GM19023 (cell line): Measurements from ENCODE around the gene TBR1.

Experiments
- ATAC-seq: cut with Tn5 transposase; IDR thresholded peaks from one replicate; pipeline ENCODE4 v1.9.1; 2021; ENCODE audit warnings: mild to moderate bottlenecking, moderate library complexity; ENCODE audit not compliant: unreplicated experiment

Gene TBR1

DNA sequence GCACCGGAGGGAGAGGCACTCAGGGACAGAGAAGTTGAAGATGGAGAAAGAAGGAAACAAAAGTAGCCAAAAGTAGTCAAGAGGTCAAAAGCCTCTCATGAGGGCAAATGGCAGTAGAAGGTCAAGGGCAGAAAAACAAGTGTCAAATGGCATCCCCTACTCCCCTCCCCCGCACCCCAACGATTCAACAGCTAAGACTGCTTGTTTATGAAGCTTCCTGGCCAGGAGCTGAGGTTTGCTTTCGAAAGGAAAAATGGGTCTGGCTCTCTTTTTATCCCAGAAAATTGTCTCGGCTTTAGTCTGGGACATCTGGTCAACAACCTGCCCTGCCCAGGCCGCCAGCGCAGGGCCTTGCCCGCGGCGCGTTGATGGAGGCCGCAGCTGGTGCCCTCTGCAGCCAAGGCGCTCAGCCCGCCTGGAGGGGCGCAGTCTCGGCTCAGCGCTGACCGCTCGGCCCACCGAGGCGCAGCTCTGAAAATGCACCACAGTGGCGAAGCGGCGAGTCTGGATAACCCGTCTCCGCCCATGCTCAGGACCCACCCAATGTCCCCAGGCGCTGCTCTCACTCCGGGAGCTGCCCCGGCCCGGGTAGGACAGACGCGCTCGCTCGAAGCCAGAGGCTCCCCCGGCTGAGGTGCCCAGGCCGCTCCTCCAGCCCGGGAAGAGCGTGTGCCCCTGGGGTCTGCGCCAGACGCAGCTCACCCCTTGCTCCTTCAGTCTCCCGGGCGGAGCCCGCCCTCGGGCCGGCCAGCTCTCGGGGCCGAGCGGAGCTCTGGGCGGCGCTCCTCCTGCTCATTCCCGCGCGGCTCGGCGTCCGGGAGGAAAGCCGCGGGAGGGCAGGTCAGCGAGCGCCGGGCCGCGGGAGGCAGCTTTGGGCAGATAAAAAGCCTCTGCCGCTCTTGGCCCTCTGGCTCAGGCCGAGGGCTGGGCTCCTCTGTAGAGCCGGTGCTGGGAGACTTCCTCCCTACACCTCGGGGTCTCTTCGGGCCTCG is 1.8 kb upstream of the TBR1 start:
- peak; percentile 42 for ATAC-seq

DNA sequence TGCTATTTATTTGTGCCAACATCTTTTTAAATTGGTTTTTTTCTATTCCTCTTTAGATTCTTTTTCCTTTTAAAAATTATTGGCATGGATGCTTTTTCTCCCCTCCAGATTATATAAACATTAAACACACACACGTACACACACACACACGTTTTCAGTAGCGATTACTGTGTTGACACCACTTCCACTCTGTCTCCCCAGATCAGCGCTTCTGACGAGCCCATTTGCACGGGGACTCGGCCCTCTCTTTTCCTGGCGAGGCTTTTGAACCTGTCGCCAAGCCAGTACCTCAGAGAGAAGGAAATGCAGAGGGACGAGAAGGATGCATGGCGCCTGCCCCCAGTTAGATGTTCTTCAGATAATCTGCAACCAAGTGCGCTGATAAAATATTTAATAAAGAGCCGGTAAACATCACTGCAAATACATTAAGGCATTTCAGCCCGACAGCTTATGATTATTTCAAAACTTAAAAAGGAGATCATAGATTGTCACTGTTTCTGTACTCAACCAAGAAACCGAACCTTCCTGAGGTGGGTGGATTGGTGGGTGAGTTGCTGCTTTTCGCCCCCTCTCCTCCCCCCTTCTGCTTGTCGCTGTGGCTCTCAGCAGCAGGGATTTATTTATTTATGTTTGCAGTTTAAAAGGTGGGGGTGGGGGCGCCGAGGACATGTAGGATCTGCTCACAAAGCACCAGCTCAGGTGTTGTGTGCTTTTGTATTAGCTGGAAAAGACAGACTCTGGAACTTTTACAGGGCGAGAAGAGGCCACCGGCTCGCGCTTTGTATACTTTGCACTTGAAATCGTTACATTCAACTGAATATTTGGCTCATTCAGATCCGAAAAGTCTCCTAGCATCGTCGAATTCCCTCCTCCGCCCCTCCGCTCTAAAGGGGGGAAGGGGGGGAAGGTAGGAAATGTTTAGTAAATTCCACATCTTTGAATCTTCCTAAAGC is 787 bp upstream of the TBR1 start:
- peak; percentile 28 for ATAC-seq

DNA sequence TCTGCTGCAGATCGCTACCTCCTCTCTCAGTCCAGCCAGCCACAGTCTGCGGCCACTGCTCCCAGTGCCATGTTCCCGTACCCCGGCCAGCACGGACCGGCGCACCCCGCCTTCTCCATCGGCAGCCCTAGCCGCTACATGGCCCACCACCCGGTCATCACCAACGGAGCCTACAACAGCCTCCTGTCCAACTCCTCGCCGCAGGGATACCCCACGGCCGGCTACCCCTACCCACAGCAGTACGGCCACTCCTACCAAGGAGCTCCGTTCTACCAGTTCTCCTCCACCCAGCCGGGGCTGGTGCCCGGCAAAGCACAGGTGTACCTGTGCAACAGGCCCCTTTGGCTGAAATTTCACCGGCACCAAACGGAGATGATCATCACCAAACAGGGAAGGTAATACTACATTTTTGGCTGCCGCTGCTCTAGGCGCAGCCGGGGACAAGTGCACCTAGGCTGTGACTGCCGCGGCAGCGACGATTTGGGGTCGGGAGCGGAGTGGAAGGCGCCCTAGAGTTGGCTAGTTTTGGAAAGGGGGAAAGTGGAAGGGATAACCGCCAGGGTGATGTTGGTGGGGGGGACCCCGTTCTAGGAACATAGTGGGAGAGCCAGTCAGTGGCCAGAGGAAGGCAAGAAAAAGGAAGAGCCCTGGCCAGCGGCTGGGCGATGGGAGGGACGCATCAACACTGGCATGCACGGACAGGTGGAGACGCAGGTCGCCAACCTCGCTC is 776 bp downstream of the TBR1 start:
- ATAC-seq = no peak

DNA sequence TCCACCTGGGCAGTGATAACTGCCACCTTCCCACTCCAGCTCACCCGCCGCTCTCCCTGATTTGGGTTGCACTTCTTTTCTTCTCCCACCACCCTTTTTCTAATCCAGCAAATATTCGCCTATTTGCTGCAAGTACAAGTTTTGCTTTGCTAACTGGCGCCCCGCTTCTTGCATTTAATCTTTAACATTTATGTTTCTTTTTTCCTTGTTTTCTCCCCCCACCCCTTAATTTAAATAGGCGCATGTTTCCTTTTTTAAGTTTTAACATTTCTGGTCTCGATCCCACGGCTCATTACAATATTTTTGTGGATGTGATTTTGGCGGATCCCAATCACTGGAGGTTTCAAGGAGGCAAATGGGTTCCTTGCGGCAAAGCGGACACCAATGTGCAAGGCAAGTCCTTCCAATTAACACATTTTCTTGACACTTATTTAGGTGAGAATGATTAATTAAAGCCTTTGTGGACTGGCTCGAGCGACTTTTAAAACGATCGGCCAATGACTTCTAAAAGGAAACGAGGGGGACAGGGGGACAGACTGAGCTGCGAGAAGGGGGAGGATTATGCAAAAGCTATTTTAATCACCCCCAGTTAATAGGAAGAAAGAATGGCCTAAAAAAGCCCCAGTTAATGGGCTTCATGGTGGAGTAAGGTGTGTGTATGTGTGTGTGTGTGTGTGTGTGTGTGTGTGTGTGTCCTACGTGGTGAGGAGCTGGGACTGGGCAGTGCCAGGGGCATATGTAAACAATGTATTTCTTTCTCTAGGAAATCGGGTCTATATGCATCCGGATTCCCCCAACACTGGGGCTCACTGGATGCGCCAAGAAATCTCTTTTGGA is 1.6 kb downstream of the TBR1 start:
- ATAC-seq = no peak

DNA sequence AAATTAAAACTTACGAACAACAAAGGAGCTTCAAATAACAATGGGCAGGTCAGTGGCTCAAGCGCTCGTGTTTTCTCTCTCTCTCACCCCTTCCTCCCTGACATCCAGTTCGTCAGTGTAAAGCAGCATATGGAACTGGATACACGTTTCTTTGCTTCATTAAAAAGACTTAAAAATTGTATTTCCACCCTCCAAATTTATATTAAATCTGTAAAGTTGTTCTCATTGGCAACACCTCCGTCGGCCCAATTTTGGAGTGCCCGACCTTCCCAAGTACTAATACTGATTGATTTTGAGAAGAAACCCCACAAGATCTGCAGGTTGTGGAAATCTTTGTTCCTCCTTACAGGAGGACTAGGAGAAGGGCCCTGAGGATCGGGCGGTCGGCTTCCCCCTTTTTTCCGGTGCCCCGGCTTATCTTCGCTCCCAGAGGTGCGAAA is 2.2 kb downstream of the TBR1 start:
- no peak for ATAC-seq

DNA sequence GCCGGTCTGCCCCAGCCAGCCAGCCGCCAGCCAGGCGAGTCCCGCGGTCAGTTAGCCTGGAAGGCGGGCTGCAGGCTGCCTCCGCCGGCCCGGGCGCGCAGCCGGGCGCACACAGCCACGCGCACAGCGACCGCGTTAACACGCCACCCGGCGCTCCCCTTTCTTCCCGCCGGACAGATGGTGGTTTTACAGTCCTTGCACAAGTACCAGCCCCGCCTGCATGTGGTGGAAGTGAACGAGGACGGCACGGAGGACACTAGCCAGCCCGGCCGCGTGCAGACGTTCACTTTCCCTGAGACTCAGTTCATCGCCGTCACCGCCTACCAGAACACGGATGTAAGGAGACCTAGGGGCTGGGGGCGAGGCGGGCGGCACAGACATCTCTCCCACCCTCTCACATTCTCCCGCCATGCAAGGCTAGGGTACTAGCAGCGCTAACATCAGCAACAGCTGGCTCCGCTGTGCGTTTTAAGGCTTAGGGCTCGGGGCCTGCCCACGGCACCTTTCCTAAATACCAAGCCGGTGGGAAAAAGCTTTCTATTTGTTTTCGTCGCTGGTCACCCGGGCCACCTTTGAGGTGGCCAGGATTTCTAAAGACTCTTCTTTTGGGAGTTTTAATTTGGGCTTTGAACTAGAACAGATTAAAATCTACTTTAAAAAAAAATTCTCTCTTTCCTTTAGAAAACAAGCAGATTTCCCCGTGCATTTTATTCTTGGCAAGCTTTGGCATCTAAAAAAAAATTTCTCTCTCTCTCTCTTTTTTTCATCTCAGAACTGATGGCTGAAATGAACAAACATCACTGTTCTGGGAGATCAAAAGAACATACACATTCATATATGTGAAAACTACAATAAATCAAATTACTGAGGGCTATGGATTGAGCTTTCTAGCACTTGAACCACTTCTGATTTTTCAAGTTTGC is 2.9 kb downstream of the TBR1 start:
- no peak for ATAC-seq

DNA sequence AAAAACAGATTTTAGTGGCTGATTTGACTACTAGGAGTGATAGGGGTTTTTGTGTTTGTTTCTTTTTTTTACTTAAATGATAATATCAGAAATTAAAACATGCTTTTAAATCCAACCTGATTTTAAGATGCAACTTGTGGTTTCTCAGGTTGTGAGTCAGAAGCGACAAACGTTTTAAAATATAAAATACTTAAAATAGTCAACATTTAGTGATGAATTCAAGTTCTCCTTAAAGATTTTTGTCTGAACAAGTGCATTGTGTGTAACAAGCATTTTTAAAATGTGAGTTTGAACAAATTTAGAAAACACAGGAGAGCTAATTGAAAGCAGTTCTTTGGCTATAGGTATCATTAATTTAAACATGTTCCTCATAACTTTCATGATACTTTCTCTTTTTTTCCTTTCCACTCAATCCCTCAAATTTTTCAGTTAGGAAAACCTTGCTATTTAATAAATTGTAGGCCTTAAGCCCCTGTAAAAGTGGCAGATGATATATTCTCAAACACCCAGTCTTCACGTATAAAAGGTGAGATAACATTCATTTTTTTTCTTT is 3.6 kb downstream of the TBR1 start:
- ATAC-seq = no peak

DNA sequence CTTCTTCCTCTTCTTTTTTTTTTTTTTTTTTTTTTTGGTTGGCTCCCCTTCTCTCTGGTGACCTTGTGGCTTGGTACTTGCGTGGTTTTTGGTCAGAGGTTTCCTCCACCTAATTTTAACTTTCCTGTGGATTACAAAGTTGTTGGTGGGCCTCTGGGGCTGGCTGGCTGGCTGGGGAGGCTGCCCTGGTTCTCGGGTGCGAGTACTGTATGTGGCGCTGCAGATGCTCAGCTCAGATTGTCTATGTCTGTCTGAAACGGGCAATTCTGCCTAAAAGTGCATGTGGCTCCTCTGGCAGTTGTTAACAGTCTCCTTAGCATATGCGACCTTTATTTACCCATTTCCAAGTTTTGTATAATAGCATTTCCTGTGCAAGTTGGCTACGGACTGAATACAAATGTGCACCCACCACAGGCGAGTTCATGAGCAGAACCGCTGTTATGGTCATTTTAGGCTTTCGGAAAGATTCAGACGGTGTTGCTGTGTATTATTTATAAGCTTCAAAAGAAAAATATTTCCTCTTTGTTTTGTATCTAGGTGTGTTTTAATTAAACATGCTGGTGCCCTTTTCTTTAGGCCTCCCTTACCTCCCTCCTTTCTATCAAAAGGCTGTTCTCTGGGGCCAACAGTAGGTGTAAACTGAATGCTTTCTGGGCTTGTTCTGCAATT is 4.4 kb downstream of the TBR1 start:
- no peak for ATAC-seq

DNA sequence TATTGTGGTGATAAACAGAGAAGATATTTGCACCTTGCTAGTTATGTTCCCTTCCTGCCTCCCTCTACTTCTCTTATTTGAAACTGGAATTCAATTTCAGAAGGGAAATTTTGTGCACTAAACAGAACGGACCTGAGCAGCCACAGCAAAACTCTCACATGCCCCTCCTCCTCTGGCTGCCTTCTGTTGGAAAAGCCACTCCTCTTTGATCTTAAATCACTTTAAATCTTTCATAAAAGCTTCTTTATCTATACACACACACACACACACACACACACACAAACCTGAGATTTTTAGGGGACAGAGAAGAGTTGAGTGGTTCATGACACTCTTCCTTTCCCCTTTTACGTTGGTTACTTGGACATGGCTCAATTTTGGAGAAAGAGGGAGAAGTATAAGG is 5.6 kb downstream of the TBR1 start:
- no peak for ATAC-seq

DNA sequence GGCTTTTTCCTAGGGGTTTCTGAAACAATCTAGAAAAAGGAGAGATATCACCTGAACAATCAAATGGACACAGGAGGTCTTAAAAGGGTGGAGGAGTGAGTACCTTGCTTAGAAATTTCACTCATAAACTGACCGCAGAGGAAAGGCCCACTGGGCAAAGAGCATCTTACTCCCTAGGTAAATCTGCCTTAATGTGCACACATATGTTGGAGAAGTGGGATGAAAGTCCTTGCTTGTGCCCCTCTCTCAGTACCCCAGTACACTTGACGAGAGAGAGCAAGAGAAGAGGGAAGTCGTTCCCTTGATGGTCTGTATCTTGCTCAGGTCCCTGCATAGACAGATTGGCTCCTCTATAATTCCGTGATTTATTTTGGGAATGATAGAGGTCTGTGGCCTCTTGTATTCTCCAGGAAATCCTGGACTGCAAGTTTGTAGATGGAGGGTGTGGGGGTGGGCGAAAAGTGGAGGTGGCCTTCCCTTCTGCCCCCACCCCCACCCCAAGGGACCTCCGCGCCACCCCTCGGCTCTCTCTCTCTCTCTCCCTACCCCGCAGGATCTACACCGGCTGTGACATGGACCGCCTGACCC is 6.8 kb downstream of the TBR1 start:
- ATAC-seq = no peak

DNA sequence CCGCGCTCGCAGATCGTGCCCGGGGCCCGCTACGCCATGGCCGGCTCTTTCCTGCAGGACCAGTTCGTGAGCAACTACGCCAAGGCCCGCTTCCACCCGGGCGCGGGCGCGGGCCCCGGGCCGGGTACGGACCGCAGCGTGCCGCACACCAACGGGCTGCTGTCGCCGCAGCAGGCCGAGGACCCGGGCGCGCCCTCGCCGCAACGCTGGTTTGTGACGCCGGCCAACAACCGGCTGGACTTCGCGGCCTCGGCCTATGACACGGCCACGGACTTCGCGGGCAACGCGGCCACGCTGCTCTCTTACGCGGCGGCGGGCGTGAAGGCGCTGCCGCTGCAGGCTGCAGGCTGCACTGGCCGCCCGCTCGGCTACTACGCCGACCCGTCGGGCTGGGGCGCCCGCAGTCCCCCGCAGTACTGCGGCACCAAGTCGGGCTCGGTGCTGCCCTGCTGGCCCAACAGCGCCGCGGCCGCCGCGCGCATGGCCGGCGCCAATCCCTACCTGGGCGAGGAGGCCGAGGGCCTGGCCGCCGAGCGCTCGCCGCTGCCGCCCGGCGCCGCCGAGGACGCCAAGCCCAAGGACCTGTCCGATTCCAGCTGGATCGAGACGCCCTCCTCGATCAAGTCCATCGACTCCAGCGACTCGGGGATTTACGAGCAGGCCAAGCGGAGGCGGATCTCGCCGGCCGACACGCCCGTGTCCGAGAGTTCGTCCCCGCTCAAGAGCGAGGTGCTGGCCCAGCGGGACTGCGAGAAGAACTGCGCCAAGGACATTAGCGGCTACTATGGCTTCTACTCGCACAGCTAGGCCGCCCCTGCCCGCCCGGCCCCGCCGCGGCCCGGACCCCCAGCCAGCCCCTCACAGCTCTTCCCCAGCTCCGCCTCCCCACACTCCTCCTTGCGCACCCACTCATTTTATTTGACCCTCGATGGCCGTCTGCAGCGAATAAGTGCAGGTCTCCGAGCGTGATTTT is 7.6 kb downstream of the TBR1 start:
- ATAC-seq = no peak

DNA sequence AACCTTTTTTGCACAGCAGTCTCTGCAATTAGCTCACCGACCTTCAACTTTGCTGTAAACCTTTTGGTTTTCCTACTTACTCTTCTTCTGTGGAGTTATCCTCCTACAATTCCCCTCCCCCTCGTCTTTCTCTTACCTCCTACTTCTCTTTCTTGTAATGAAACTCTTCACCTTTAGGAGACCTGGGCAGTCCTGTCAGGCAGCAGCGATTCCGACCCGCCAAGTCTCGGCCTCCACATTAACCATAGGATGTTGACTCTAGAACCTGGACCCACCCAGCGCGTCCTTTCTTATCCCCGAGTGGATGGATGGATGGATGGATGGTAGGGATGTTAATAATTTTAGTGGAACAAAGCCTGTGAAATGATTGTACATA is 8.3 kb downstream of the TBR1 start:
- no peak for ATAC-seq

DNA sequence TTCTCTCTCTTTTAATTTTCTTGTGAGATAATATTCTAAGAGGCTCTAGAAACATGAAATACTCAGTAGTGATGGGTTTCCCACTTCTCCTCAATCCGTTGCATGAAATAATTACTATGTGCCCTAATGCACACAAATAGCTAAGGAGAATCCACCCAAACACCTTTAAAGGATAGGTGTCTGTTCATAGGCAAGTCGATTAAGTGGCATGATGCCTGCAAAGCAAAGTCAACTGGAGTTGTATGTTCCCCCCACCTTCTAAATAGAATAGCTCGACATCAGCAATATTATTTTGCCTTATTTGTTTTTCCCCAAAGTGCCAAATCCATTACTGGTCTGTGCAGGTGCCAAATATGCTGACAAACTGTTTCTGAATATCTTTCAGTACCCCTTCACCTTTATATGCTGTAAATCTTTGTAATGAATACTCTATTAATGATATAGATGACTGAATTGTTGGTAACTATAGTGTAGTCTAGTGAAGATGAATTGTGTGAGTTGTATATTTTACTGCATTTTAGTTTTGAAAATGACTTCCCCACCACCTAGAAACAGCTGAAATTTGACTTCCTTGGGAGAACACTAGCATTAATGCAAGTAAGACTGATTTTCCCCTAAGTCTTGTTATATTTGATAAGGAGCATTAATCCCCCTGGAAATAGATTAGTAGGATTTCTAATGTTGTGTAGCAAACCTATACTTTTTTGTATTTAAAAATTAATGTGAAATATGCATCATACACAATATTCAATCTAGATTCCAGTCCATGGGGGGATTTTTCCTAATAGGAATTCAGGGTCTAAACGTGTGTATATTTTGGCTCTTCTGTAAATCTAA is 9.0 kb downstream of the TBR1 start:
- ATAC-seq = no peak

DNA sequence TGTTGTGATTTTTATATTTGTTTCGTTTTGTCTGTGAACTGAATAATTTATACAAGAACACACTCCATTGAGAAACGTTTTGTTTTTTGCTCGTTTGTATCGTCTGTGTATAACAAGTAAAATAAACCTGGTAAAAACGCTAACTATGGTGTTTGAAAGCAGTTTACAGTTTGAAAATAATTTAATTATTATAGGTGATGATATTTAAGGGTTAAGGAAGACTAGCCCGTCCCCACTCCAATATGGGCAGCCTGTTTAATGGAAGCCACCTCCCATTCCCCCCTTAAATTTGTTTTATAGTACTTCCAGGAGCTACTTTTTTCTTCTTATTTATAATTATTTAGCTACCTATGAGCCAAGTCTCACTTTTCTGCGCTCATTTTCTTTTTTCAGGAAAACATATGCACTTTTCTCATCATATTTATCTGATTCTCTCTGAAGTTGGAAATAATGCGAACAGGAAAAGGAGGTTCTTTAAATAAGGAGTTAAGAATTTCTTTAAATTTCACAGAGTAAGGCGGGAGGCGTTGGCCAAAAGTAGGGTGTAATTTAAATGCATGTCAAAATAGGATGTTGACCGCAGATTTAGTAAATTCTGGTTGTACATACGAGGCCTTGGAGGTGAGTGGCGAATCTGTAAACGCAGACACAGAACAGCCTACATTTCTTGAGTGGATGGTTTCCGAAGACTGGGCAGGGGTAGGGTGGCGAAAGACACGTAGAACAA is 9.8 kb downstream of the TBR1 start:
- no peak for ATAC-seq

DNA sequence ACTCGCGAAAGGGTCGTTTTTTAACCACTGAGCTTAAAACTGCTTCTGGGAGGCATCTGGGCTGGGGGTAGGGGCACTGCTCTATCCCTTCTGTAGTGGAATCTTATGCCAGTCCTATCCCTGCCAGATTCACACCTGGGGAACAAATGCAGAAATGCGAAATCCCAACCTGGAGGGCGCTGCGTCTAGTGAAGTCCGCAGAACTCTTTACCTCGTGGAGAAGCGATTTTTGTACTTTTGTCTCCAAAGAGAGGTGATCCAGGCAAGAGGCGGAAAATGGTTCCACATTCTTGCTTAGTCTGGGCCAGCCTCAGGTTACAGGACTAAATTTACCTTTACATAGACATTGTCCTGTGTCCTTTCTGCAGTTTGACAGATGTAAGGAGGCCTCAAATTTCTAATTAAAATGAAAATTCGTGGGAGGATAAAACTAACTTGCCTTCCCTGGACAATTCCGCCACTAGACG is 10.4 kb downstream of the TBR1 start:
- no peak for ATAC-seq
